Osteocyte (in vitro differentiated cells): ENCODE measurements around the gene SLC24A5. TPM values are rescaled to one million over a fixed set of nuclear protein-coding genes. Genes with fewer than 3 reads are reported as not detected.

ENCODE experiments used
- DNase-seq: peaks from one replicate; pipeline ENCODE4 v3.0.0; 2021; ENCODE audit warnings: mixed read lengths; ENCODE audit not compliant: unreplicated experiment; ENCODE audit errors: extremely low spot score
- H3K27ac Mint-ChIP-seq: one replicate; pipeline ENCODE4 v1.8.0; 2021; ENCODE audit warnings: mild to moderate bottlenecking, mixed read lengths; ENCODE audit not compliant: unreplicated experiment
- H3K27me3 Mint-ChIP-seq: one replicate; pipeline ENCODE4 v1.8.0; 2021; ENCODE audit warnings: mixed read lengths; ENCODE audit not compliant: unreplicated experiment
- H3K36me3 Mint-ChIP-seq: one replicate; pipeline ENCODE4 v1.8.0; 2021; ENCODE audit warnings: mixed read lengths; ENCODE audit not compliant: unreplicated experiment
- H3K4me1 Mint-ChIP-seq: one replicate; pipeline ENCODE4 v1.8.0; 2021; ENCODE audit warnings: mixed read lengths; ENCODE audit not compliant: unreplicated experiment
- H3K4me3 Mint-ChIP-seq: one replicate; pipeline ENCODE4 v1.8.0; 2021; ENCODE audit warnings: mild to moderate bottlenecking, moderate library complexity, mixed read lengths; ENCODE audit not compliant: unreplicated experiment
- H3K9me3 Mint-ChIP-seq: one replicate; pipeline ENCODE4 v1.8.0; 2021; ENCODE audit warnings: mixed read lengths; ENCODE audit not compliant: unreplicated experiment
- total RNA-seq: library from RNA; stranded (reverse); gene quantifications from 2 replicates; pipeline ENCODE4 v1.2.1, GENCODE V29; 2021
- TF ChIP-seq, protein P1 (sequence below): fragments of 200-600 bp; sonication (generic); IDR thresholded peaks from 2 replicates; pipeline ENCODE4 v1.5.0; 2021; ENCODE audit warnings: antibody characterized with exemption, mild to moderate bottlenecking, moderate library complexity

SLC24A5 gene
- total RNA-seq, 1 donor from 2014 or later = not detected

DNA sequence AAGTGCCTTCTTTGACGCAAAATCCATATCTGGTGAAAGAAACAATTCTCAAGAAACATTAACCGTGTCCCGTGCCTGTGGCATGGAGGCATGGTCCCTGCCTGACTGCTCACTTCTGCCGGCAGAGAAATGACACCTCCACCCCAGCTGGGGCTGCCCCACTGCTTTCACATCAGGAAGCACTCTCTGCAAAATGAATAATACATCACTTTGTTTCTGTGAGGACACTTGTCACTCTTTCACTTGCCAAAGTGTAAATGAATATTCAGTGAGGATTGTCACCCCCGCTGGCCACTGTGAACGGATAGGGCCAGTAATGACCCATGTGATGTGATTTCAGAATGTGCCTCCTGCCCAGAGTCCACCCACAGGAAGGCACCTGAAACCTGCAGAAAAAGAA, 31.1 kb upstream of the SLC24A5 start:
- Mint-ChIP-seq H3K36me3 (no peaks in the 10 kb centered on the region), H3K4me3 (no peak overlapping the region), H3K4me1 (no peaks in the 10 kb centered on the region), H3K9me3 (no peaks in the 10 kb centered on the region), H3K27ac (no peak overlapping the region), H3K27me3 (peaks cover 9% of the 10 kb centered on the region)
- DNase-seq = no peak
- TF ChIP-seq, protein P1, sequence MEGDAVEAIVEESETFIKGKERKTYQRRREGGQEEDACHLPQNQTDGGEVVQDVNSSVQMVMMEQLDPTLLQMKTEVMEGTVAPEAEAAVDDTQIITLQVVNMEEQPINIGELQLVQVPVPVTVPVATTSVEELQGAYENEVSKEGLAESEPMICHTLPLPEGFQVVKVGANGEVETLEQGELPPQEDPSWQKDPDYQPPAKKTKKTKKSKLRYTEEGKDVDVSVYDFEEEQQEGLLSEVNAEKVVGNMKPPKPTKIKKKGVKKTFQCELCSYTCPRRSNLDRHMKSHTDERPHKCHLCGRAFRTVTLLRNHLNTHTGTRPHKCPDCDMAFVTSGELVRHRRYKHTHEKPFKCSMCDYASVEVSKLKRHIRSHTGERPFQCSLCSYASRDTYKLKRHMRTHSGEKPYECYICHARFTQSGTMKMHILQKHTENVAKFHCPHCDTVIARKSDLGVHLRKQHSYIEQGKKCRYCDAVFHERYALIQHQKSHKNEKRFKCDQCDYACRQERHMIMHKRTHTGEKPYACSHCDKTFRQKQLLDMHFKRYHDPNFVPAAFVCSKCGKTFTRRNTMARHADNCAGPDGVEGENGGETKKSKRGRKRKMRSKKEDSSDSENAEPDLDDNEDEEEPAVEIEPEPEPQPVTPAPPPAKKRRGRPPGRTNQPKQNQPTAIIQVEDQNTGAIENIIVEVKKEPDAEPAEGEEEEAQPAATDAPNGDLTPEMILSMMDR = no peak

DNA sequence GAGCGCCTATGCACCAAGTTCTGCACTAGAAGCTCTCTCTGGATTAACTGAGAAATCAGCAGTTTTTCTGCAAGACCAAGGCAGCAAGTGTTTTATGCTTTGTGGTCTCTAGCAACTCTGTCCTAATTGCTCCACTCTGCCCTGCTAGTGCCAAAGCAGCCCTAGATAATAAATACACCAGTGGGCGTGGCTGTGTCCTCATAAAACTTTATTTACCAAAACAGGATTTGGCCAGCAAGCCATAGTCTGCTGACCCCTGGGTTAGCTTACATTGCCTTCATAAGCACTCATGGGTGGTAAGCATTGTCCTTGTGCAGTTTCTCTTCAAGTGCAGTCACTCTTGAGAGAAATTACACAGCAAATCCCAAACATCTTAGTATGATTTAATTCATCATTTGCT, 30.7 kb upstream of the SLC24A5 start:
- no peaks in the 10 kb centered on the region for H3K36me3 Mint-ChIP-seq
- no peaks in the 10 kb centered on the region for H3K4me1 Mint-ChIP-seq
- no peak overlapping the region for H3K27ac Mint-ChIP-seq
- H3K27me3 Mint-ChIP-seq = peaks cover 9% of the 10 kb centered on the region
- no peak overlapping the region for H3K4me3 Mint-ChIP-seq
- DNase-seq = no peak
- no peaks in the 10 kb centered on the region for H3K9me3 Mint-ChIP-seq
- TF ChIP-seq, protein P1 = no peak

DNA sequence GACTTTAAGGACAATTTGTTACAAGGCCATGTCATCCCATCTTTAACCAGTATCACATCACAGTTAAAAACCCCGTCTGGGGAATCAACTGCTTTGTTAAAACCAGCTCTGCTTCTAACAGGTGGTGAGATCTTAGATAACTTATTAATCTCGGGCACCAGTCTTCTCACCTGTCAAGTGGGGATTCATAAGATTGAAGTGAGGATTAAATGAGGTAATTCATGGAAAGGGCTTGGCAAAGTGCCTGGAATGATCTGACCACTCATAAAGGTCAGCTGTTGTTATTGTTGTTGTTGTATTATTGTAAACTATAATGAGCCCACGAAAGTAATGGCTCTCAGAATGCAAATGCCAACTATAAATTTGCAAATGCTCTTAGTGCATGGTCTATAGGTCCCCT, 30.1 kb upstream of the SLC24A5 start:
- H3K36me3 Mint-ChIP-seq = no peaks in the 10 kb centered on the region

DNA sequence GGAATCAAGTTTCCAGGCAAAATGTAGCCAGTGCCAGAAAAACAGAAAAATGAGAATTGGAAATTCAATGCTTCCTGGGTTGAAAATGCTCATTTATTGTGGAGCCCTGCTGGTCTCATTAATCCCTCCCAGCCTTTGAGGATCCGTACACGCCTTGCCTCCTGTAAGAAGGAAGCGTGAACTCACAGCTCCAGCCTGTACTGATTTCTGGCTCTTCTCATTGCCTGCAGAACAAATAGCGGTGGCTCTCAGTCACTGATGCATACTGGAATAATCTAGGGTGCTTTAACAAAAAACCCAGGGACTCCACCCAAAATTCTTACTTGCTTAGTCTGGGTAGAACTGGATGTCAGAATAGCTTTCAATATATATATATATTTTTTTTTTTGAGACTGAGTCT, 29.3 kb upstream of the SLC24A5 start:
- H3K27ac Mint-ChIP-seq = no peak overlapping the region
- peaks cover 9% of the 10 kb centered on the region for H3K27me3 Mint-ChIP-seq
- no peaks in the 10 kb centered on the region for H3K9me3 Mint-ChIP-seq
- H3K4me1 Mint-ChIP-seq = peaks cover 3% of the 10 kb centered on the region
- TF ChIP-seq, protein P1 = no peak
- DNase-seq = no peak
- no peak overlapping the region for H3K4me3 Mint-ChIP-seq
- H3K36me3 Mint-ChIP-seq = no peaks in the 10 kb centered on the region

More for the DNA sequence above, 30.1 kb upstream of the SLC24A5 start:
- Mint-ChIP-seq H3K27me3 (peaks cover 9% of the 10 kb centered on the region), H3K27ac (no peak overlapping the region), H3K9me3 (no peaks in the 10 kb centered on the region), H3K4me1 (no peaks in the 10 kb centered on the region), H3K4me3 (no peak overlapping the region)
- TF ChIP-seq, protein P1 = no peak
- no peak for DNase-seq

DNA sequence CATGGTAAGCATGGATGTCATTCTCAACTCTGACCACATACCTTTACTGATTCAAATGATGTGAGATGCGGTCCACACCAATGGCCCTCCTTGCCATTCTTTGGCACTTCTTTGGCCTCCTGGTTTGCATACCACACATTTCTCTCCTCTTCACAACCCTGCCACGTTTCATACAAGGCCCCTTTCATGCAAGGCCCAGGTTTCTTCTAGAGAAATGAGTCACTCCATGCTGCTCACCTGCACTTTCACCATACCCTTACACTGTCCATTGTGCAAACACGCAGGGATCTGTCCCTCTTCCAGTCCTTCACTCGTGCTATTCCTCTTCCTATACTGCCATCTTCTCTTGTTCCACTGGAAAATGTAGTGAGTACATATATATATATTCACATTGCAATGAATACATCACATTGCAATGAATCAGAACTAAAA, 24.4 kb upstream of the SLC24A5 start:
- no peak overlapping the region for H3K27ac Mint-ChIP-seq

More for the DNA sequence above, 24.4 kb upstream of the SLC24A5 start:
- H3K27me3 Mint-ChIP-seq = peaks cover 3% of the 10 kb centered on the region
- TF ChIP-seq, protein P1 = no peak
- H3K36me3 Mint-ChIP-seq = no peaks in the 10 kb centered on the region
- no peak for DNase-seq
- no peak overlapping the region for H3K4me3 Mint-ChIP-seq
- H3K9me3 Mint-ChIP-seq = no peaks in the 10 kb centered on the region
- H3K4me1 Mint-ChIP-seq = peaks cover 4% of the 10 kb centered on the region
